ENCODE results near the gene HPCA.

The HPCA gene

GRCh38 chr1:32886004-32886827 is at the start of gene HPCA:
HPCA (plus strand) TSS chr1:32886491; CDS start chr1:32888899, 2,408 bp downstream.
- peak; percentile 51 for DNase-seq

DNA sequence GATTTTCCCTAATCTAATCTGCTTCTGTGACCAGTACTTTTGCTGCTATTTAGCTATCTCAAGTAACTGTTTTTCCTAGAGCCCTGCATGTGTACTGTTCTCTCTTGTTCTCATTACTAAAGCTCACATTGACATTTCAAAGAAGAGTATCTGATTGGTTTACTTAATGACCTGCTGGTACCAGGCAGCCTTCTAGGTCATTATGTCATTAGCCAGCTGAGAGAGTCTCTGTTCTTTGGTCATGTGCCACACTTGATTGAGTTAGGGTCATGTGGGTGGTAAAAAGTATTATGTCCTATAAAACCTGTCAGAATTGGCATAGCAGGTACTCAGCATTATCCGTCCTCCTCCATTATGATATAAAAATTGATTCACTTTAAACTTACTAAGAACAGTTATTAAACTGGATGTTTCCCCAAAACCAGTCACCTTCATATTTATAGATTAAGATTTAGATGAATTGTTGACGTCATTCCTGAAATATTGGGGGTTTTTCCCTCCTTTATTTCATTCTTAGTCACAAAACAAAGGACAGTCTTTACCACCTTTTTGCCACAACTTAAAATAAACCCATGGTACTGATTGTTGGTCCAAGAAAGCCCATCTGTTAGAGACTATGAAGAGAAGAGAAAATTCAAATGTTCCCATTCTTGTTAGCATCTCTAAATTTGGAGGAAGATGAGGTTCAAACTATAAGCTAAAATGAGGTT is 37.8 kb upstream of the HPCA start:
- DNase-seq, result no peak

GRCh38 chr1:32855861-32856617 is 30.3 kb upstream of the HPCA start:
- DNase-seq, result no peak

- DNase-seq, result no peak
Measured at GRCh38 chr1:32858136-32858535, 28.2 kb upstream of the HPCA start.

GRCh38 chr1:32858791-32859190 is 27.5 kb upstream of the HPCA start:
- no peak for DNase-seq

DNA sequence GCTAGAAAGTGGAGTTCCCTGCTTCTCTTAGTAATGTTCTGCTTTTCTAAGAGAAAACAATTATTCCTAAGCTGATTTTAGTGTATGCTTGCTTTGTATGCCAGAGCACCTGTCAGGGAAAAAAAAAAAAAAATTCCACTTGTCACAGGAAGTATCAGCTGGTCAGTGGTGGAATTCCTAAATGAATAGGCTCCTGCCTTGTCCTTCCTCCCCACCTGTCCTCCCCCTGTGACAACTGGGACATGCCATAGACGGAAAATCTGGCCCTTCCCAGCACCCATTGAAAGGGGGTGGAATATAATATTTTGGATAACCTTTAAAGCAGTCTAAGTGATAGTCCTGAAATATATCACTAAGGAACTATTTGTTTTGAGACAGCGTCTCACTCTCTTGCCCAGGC is 26.4 kb upstream of the HPCA start:
- DNase-seq, result no peak

GRCh38 chr1:32860566-32860965 is 25.7 kb upstream of the HPCA start:
- DNase-seq, result no peak

- peak; percentile 10 for DNase-seq
Measured at GRCh38 chr1:32861904-32862695, 24.2 kb upstream of the HPCA start.

GRCh38 chr1:32863218-32863880 is 22.9 kb upstream of the HPCA start:
- DNase-seq, result no peak

- DNase-seq, result no peak
Measured at GRCh38 chr1:32863881-32864245, 22.4 kb upstream of the HPCA start.

DNA sequence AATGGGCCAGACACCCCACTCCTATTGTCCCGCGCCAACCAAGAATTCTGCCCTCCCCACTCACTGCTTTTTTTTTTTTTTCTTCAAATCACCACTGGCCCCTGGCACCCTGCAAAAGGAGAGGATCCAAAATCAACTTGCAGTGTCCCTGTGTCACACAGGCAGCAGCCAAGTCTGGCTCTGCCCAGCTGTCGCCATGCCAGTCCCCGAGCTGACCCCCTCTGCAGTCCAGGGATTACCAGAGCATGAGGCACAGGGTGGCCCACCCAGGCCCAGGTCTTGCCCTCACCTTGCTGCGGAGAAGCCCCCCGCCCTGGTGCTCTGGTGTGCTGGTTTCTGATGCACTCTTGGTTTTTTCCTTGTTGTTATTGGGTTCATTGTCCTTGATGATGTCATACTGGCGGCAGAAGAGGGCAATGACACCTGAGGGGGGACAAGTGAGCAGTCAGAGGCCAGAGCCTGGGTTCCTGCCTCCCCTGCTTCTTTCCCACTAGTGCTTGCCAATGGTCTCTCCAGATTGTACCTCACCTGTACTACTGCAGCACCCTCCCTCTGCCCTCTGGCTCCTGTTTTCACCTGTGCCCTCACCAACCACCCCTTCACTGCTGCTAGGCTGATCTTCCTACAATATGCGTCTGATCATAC is 21.8 kb upstream of the HPCA start:
- no peak for DNase-seq

- no peak for DNase-seq
Measured at GRCh38 chr1:32865639-32866405, 20.5 kb upstream of the HPCA start.

GRCh38 chr1:32867151-32867550 is 19.1 kb upstream of the HPCA start:
- no peak for DNase-seq

- DNase-seq, result no peak
Measured at GRCh38 chr1:32867671-32868070, 18.6 kb upstream of the HPCA start.

- no peak for DNase-seq
Measured at GRCh38 chr1:32868085-32868484, 18.2 kb upstream of the HPCA start.

GRCh38 chr1:32868806-32869455 is 17.4 kb upstream of the HPCA start:
- DNase-seq, result no peak

DNA sequence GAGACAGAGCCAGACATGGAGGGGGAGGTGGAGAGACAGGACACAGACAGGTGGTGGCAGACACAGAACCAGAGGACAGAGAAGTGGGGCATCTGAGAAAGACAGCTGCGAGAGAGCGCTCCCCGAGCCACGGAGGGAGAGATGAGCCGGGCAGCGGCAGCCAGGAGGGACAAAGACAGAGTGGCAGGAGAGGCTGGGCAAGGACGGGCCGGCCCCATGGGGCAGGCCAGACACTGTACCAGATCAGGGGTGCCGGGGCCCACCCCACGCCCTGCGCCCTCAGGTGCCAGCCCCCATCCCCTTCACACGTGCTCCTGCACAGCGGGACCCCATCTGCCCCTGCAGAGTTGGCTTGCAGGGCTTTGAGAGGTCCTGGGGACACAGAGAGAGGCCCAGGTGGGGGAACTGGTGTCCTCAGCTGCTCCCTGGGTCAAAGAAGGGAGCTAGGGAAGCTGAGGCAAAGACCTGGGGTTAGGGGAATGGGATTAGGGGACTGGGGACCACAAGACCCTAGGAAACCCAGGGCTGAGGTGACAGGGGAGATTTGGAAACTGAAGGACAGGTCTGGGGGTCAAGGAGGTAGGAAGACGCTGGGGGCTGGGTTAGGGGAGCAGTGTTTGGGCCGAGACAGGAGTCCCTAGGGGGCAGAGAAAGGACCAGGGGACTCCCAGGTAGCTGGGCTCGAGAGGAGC is 16.2 kb upstream of the HPCA start:
- no peak for DNase-seq

GRCh38 chr1:32870615-32871363 is 15.5 kb upstream of the HPCA start, which contains the start of gene FNDC5:
FNDC5 (minus strand) TSS chr1:32870912.
- DNase-seq, result peak; percentile 34
